RPMI7951 (cell line): ENCODE data around the gene PAGR1. TPM values are rescaled to one million over a fixed set of nuclear protein-coding genes. Genes with fewer than 3 reads are reported as not detected.
"Not testable (repeated sequence)": the region's sequence is repeated elsewhere in the genome, so short reads cannot be mapped to it uniquely, and the experiment has no call there.

Experiments
- DNase-seq: peaks from one replicate; pipeline ENCODE4 v3.0.0-alpha.2; 2012; ENCODE audit warnings: low read depth
- total RNA-seq: library from RNA; depleted of rRNA; stranded (reverse); fragments of >200 nt; shearing (Covaris generic); gene quantifications from 2 replicates; pipeline ENCODE4 v1.2.3, GENCODE V29; 2014

The PAGR1 gene
- total RNA-seq, 1 experiment from 2014 or later, result 22.8 TPM

DNA sequence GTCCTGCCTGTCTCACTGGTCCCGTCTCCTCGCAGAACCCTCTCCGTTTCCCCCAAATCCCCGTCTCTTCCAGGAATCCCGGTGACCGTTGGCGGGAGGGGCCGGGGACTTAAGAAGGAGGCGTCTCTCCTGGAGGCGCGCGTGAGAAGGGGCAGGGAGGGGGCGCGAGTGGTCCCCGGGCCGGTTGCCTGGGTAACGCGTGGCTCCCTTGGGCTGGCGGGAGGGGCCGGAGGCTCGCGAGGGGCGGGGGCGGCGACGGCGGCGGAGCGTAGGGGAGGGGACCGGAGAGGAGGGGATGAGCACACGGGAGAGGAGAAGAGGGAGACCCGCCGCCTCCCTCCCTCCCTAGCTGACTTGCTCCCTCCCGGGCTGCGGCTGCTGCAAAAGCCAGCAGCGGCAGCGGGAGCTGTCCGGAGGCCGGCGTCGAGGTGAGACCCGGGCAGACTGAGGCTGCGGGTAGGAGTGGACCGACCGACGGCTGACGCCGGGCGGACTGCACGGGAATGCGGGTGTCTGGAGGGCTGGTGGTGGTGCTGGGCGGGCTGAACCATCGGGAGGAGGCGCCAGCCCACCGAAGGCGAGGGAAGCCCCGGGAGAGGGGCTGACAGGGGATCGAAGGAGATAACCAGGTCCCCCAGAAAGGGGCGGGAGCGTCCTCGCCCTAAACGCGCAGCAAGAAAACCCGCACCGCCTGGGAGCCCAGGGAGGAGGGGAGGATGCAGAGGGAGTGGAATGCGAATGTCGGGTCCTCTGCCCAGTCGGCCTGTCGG, 3.9 kb upstream of the PAGR1 start, which contains the start of gene PRRT2:
Gene PRRT2, plus strand, starts transcription at position 298 of the 770 bp plus-strand sequence. CDS start 862 bp downstream, outside the sequence.
- peak; percentile 63 for DNase-seq

DNA sequence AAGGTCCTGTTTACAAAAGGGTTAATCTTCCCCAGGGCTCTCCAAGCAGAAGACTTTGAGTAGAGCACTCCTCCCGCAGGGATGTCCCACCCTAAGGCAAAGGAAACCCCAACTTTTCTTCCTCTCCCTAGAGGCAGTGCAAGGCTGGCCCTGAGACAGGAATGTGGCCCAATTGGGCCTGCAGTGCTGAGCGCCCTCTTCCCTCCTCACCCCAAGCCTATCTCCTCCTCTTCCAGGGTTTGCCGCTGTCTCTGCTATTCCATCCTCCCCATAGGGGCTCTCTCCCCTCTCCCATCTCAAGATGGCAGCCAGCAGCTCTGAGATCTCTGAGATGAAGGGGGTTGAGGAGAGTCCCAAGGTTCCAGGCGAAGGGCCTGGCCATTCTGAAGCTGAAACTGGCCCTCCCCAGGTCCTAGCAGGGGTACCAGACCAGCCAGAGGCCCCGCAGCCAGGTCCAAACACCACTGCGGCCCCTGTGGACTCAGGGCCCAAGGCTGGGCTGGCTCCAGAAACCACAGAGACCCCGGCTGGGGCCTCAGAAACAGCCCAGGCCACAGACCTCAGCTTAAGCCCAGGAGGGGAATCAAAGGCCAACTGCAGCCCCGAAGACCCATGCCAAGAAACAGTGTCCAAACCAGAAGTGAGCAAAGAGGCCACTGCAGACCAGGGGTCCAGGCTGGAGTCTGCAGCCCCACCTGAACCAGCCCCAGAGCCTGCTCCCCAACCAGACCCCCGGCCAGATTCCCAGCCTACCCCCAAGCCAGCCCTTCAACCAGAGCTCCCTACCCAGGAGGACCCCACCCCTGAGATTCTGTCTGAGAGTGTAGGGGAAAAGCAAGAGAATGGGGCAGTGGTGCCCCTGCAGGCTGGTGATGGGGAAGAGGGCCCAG, 3.0 kb upstream of the PAGR1 start:
- DNase-seq, result no peak

DNA sequence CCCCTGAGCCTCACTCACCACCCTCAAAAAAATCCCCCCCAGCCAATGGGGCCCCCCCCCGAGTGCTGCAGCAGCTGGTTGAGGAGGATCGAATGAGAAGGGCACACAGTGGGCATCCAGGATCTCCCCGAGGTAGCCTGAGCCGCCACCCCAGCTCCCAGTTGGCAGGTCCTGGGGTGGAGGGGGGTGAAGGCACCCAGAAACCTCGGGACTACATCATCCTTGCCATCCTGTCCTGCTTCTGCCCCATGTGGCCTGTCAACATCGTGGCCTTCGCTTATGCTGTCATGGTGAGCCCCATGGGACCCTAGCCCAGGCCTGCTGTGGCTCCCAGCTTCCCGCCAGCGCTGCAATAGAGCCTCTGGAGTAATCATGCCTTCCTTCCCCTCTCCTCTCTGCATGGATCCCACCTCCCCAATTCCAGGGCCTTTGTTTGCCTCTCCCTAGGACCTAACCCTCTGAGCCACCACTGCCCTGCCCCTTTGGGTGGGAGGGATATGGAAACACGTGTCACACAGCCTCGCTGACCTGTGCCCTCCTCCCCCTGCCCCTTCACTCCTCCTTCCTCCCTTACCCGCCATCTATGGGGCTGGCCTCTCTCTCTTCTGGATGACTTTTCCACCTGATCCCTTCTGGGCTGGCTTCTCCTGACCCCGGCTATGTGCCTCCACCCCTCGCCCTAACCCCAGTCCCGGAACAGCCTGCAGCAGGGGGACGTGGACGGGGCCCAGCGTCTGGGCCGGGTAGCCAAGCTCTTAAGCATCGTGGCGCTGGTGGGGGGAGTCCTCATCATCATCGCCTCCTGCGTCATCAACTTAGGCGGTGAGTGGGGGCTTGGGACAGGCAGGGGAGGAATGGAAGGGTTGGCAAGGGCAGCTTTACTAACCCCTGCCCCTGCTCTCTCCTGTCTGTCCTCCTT, 2.0 kb upstream of the PAGR1 start:
- no peak for DNase-seq

DNA sequence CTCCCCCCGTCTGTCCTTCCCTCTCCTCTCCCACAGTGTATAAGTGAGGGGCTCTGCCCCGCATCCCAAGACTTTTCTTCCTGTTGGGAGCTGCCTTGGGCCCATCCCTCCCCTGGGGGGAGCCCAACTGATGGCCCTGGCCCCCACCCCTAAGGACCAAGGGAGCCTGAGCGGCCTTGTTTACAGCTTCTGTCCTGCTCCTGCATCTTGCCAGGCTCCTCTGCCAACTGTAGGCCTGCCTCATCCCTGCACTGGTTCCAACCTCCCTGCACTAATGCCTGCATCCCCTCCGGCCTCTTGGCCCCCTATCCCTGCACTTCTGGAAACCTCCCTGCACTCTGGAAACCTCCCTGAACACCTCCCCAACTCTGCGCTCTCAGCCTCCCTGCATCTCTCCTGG, 1.4 kb upstream of the PAGR1 start:
- no peak for DNase-seq

DNA sequence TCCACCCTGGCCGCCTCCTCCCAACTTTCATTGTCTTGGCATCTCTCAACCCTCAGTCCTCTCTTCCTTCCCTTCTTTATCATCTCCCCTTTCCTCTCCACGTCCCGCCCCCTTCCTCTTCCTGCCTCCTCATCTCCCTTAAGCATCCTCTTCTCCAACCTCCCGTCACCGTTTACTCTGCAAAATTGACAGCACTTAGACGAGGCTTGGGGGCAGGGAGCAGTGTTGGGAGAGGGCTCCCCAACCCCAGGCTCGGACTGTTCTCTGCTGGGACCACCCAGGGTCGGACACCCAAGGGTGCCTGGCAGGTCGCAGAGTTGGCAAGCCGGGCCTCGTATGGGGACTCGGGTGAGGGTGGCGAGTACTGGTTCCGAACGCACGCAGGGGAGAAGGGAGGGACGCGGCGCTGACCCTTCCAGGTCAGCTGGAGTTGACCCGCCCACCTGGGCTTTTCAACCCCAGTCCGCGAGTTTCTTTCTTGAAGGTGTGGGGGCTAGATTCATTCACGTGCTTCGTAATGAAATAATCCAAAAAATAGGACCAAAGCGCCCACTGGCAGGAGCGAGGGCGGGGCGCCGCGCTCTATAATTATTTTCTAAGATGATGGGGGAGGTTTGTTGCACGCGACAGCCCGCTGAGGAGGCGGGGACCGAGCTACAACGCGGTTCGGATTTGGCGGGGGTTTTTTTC, 775 bp upstream of the PAGR1 start:
- no peak for DNase-seq

DNA sequence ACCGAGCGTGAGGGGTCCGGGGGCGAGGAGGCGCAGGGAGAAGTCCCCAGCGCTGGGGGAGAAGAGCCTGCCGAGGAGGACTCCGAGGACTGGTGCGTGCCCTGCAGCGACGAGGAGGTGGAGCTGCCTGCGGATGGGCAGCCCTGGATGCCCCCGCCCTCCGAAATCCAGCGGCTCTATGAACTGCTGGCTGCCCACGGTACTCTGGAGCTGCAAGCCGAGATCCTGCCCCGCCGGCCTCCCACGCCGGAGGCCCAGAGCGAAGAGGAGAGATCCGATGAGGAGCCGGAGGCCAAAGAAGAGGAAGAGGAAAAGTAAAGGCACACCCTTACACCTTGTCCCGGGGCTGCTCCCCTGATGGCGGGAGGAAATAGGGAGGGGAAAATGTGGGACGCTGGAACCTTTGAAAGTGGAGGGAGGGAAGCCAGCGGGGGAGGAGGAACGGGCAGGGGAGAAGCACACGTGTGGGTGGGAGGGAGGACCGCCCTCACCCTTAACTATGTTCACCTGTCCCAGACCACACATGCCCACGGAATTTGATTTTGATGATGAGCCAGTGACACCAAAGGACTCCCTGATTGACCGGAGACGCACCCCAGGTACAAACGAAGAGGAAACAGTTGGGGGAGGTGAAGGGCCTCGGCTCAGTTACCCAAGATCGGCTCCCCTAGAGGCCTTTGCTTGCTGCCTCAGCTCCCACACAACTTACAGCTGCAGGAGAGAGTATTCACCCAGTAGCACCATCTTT, 916 bp downstream of the PAGR1 start:
- DNase-seq, result peak; percentile 79

DNA sequence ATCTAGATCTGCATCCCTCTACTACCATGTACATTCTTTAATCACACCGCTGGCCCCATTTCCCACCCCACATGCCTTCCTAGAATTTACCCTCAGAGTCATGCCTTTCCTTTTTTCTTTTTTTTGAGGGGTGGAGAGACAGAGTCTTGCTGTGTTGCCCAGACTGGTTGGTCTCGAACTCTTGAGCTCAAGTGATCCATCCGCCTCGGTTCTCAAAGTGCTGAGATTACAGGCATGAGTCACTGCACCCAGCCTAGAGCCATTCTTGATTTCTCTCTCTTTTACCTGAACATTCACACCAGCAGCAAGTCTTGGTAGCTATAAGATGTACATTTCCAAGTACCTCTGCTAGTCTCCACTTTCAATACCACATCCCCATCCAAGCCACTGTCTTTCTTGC, 2.1 kb downstream of the PAGR1 start:
- no peak for DNase-seq

DNA sequence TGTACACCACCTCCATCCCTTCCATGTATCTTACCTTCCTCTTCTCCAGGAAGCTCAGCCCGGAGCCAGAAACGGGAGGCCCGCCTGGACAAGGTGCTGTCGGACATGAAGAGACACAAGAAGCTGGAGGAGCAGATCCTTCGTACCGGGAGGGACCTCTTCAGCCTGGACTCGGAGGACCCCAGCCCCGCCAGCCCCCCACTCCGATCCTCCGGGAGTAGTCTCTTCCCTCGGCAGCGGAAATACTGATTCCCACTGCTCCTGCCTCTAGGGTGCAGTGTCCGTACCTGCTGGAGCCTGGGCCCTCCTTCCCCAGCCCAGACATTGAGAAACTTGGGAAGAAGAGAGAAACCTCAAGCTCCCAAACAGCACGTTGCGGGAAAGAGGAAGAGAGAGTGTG, 3.6 kb downstream of the PAGR1 start:
- no peak for DNase-seq

DNA sequence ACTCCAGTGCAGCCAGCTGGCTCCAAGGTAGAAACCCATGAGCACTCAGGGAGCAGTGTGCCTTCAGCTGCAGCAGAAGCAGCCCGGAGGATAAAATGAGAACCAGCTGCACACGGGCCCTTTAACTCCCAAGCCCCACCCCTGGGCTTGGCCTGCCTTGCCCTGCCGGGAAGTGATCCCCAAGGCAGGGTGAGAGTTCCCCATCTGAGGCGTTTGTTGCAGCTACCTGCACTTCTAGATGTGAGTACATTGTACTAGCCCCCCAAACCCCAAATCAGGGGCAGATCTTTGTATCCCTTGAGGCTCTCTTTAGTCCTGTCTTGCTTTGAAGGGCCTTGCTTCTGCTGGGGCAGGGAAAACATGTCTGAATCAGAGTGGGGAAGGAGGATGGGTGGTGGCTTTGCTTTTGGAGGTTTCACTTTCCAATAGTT, 4.3 kb downstream of the PAGR1 start, which contains the start of gene MVP:
Gene MVP, plus strand, starts transcription at position 192 of the 431 bp plus-strand sequence. CDS start 10,088 bp downstream, outside the sequence.
- peak; percentile 73 for DNase-seq

DNA sequence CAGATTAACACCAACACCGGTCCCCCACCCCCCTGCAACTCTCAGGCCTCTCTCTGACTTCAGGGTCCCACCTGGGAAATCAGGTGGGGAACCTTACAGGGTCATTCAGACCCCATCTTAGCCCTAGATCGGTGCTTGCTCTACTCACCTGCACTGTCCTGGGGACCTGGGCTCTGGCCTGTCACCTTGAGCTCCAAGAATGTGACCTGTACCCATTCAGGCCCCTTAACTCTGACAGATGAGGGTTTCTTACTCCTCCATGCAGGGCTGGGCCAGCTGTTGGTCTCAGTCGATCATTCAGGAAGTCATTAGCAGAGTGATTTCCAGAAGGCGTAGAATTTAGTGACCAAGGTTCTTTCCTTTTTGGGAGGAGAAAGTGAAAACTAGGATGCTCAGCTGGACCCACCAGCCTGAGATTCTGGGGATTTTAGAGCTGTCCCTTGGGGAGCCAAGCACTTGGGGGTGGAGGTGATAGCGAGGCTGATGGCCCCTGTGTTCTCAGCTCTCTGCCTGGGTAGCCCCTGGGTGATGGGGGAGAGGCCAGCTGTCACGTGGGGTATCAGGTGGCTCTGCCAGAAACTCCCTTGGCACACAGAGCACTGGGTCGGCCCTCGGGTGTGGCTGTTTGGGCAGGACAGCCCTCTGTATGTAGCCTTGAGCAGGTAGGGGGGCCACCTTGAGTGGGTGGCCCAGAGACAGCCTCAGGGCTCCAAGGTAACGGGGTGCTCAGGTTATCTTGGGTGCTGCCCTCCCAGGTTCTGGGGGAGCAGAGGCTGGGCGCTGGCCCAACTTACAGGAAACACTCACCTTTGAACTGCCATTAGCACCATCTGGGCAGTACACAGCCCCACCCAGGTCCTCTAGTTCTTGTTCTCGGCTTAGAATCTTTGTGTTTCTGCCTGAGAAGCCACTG, 5.0 kb downstream of the PAGR1 start:
- DNase-seq, result peak; percentile 53

DNA sequence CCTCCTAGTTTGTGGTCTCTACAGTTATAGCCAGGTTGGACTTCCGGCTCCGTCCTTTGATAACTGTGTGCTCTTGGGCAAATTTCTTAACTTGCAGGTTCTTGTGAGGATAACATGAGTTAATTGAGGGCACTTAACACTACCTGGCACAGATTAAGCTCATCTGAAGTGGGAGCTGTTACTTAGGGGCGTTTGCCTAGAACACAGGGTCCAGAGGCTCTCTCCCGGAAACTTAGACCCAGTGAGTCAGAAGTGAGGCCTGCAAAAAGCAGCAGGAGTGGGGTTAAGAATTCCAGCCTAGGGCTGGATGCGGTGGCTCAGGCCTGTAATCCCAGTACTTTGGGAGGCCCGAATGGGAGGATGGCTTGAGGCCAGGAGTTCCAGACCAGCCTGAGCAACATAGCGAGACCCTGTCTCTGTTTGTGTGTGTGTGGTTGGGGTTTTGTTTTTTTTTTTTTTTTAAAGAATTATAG, 5.7 kb downstream of the PAGR1 start:
- DNase-seq, result peak; percentile 91

DNA sequence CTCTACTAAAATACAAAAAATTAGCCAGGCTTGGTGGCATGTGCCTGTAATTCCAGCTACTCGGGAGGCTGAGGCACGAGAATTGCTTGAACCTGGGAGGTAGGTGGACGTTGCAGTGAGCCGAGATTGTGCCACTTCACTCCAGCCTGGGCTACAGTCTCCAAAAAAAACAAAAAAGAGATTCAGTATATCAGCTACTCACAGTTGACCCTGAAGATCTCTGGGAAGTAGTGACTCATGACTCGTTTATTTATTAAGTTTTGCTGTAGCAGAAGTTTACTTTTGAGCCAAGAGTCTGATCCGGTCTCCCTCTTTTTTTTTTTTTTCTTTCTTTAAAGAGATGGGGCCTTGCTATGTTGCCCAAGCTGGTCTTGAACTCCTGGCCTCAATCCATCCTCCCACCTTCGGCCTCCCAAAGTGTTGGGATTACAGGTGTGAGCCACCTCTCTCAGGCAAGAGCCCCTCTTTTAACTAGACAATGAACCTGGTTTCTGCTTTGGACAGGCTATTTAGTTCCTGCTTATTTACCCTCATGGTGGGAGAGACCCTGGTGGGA, 8.7 kb downstream of the PAGR1 start:
- DNase-seq, result peak; percentile 88

DNA sequence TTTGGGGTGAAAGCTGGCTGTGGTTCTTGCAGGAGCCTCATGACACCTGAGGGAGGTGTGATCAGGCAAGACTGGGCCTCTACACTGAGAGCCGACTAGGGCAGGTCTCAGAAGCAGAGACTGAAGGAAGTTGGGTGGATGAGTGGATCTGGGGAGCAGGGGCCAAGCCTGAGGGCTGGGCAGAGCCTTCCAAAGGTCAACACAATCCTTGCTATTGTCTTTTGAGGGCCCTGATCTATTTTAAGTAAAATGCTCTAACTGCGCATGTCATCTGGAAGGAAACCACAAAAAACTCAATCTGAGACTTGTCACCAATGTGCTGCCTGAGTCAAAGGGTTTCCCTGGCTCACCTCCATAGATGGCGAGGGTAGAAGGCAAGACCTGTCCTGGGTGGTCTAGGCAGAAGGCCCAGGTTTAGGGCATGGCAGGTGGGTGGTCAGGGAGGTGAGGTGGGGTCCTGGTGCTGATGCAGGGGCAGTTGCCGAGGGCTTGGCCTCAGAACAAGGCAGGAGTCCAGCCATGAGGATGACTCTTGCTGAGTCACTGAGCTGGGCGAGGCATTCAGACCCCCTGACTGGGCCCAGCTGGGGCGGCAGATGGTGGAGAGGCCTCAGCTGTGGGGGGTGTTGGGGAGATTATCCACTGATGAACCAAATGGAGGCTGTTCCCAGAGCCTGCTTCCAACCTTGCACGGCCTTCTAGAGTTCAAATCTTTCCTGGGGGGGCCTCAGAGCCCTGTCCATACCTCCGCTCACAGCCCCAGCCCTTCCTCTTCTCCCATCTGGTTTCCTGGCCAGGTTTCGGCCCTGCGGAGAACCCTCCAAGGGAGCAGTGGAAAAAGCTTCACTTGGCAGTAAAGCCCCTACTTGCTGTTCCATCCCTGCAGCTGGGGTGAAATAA, 9.4 kb downstream of the PAGR1 start:
- peak; percentile 94 for DNase-seq

DNA sequence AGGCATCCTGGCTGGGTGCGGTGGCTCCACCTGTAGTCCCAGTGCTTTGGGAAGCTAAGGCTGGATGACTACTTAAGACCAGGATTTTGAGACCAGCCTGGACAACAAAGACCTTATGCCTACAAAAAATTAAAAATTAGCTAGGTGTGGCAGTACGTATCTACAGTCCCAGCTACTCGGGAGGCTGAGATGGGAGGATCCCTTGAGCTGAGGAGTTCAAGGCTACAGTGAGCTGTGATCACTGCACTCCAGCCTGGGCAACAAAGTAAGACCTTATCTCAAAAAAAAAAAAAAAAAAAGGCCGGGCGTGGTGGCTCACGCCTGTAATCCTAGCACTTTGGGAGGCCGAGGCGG, 10.4 kb downstream of the PAGR1 start:
- DNase-seq, result no peak

DNA sequence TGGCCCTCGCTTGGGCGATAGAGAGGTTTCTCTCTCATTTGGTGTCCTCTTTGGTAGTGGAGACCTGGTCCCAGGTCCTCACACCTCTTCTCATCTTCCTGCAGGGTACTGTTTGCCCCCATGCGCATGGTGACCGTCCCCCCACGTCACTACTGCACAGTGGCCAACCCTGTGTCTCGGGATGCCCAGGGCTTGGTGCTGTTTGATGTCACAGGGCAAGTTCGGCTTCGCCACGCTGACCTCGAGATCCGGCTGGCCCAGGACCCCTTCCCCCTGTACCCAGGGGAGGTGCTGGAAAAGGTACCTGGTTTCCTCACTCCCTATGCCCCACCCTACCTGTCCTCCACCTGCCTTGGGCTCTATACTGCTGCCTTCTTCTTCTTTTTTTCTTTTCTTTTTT, 14.8 kb downstream of the PAGR1 start:
- no peak for DNase-seq

DNA sequence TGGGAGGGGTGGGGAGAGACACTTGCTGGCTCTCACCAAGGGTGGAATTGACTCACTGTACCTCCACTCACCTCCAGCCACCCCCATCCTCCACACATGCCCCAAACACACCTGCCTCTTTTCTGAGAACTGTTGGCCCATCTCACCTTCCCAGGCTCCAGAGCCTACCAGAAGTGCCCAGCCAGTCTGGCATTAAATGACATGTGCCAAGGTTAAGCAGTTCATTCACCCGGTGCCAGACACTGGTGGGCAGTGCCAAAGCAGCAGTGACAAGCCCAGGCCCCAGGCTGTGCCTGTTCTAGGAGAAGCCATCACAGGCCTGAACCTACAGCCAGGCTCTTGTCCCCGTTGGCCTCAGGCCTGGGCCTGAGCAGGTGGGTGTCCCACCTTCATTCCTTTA, 15.5 kb downstream of the PAGR1 start:
- no peak for DNase-seq

DNA sequence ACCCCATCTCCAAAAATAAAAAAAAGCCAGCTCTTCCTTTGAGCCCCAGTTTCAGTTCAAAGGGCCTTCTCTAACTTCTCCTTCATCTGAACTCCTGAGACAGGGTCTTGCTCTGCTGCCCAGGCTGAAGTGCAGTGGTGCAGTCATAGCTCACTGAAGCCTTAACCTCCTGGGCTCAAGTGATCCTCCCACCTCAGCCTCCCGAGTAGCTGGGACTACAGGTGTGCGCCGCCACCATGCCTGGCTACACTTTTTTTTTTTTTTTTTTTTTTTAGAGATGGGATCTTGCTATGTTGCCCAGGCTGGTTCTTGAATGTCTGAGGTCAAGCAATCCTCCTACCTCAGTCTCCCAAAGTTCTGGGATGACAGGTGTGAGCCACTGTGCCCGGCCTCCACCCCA, 17.3 kb downstream of the PAGR1 start:
- not testable (repeated sequence) for DNase-seq

DNA sequence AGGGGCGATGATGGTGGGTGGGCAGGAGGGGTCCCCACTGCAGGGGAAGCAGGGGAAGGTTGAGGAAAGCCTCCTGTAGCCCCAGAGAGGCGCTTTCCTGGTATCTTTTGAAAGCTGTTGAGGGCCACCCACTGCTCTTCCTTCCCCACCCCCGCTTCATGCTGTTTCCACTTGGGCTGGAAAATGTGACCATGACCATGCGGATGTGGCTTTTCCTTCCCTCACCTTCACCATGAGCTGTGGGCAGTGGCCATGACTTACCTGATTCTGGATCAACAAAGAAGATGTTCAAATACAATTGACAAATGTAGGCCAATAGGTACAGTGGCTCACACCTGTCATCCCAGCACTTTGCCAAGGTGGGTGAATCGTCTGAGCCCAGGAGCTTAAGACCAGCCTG, 18.1 kb downstream of the PAGR1 start:
- no peak for DNase-seq
